Measurements from ENCODE around the gene MTRF1. TPM values are rescaled to one million over a fixed set of nuclear protein-coding genes. Genes with fewer than 3 reads are reported as not detected.

MTRF1 gene
- total RNA-seq, 3 donors from 2014 or later = 13.4 to 15.5 (median 14.6) TPM

DNA sequence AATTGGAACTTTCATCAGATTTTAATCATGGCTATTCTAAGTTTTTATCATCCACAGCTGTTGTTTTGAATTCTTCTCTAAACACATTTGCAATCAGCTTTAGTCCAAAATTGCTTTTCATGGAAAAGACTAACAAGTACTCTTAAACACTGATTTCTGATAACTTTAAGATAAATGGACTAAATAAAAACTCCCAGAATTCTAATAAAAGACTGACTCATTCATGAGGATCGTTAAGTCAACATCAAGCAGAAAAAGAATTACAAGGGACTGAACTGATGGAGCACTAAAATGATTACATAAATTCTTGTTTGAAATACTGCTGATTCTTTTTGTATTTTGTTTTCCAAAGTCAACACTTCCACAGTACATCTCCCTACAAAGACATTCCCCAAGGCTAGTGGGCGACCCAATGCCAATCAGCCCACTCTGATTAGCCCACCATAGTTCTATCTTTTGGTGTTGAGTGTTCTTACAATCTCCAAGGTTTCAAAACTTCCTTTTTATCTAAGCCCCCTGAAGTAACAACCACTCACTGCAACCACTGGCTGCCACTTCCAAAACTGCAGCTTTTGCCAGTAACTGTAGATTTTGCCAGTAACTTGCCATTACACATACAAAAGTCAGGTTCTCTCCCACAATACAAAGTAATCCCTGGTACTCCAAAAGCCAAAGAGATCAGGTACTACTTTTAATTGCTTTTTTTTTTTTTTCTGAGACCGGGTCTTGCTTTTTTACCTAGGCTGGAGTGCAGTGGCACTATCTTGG is 33.7 kb upstream of the MTRF1 start:
- TF ChIP-seq CTCF (IDR thresholded peaks at IDR 0.05) = no peak
- H3K4me3 ChIP-seq = peak overlapping the region; percentile 4
- no peak for ATAC-seq
- no peaks in the 10 kb centered on the region for H3K36me3 ChIP-seq (ENCODE audit: low read depth)
- no peaks in the 10 kb centered on the region for H3K4me1 ChIP-seq (ENCODE audit: low read depth)
- DNase-seq = no peak
- intact Hi-C loops (cut with DNase I, micrococcal nuclease) = no loop called here
- H3K9me3 ChIP-seq = peaks cover 4% of the 10 kb centered on the region

- no peak overlapping the region for H3K4me3 ChIP-seq
- H3K36me3 ChIP-seq (ENCODE audit: low read depth) = no peaks in the 10 kb centered on the region
- intact Hi-C loops (cut with DNase I, micrococcal nuclease) = loop anchor here in 1 of 2 donors (2.0 kb wide), 1 partner anchor 29 kb away; no protein-coding TSS in a partner anchor
- no peak for ATAC-seq
- no peak for TF ChIP-seq CTCF (IDR thresholded peaks at IDR 0.05)
- no peak for DNase-seq
- H3K9me3 ChIP-seq = peaks cover 4% of the 10 kb centered on the region
- no peaks in the 10 kb centered on the region for H3K4me1 ChIP-seq (ENCODE audit: low read depth)
Observed at GRCh38 chr13:41295973-41296372, 32.6 kb upstream of the MTRF1 start.

GRCh38 chr13:41294914-41295313 is 31.5 kb upstream of the MTRF1 start:
- H3K36me3 ChIP-seq (ENCODE audit: low read depth) = no peaks in the 10 kb centered on the region
- intact Hi-C loops (cut with DNase I, micrococcal nuclease) = loop anchor here in 1 of 2 donors (2.0 kb wide), 1 partner anchor 28 kb away; no protein-coding TSS in a partner anchor
- H3K4me3 ChIP-seq = no peak overlapping the region
- TF ChIP-seq CTCF (IDR thresholded peaks at IDR 0.05) = no peak
- no peak for ATAC-seq
- no peak for DNase-seq
- H3K9me3 ChIP-seq = peaks cover 4% of the 10 kb centered on the region
- no peaks in the 10 kb centered on the region for H3K4me1 ChIP-seq (ENCODE audit: low read depth)

- no peak for DNase-seq
- ATAC-seq = no peak
- intact Hi-C loops (cut with DNase I, micrococcal nuclease) = no loop called here
Observed at GRCh38 chr13:41293272-41293671, 29.9 kb upstream of the MTRF1 start.

DNA sequence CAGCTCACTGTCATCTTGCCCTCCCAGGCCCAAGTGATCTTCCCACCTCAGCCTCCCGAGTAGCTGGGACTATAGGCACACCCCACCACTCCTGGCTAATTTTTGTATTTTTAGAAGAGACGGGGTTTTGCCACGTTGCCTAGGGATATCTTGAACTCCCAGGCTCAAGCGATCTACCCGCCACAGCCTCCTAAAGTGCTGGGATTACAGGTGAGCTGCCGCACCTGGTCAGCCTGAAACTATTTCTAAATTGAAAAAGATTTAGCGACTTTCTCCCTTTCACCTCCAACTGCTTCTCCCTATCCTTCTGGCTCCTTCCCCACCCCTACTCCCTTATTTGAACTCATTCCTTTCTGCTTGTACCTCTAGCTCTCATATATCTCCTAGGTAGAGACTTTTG is 27.9 kb upstream of the MTRF1 start:
- DNase-seq (no peak), ATAC-seq (no peak)
- intact Hi-C loops (cut with DNase I, micrococcal nuclease) = no loop called here
- peaks cover 4% of the 10 kb centered on the region for H3K9me3 ChIP-seq
- no peak for TF ChIP-seq CTCF (IDR thresholded peaks at IDR 0.05)
- H3K36me3 ChIP-seq (ENCODE audit: low read depth) = no peaks in the 10 kb centered on the region
- H3K4me1 ChIP-seq (ENCODE audit: low read depth) = no peaks in the 10 kb centered on the region
- no peak overlapping the region for H3K4me3 ChIP-seq

More at GRCh38 chr13:41293272-41293671, 29.9 kb upstream of the MTRF1 start:
- no peak for TF ChIP-seq CTCF (IDR thresholded peaks at IDR 0.05)
- H3K4me3 ChIP-seq = no peak overlapping the region
- H3K9me3 ChIP-seq = peaks cover 4% of the 10 kb centered on the region
- no peaks in the 10 kb centered on the region for H3K36me3 ChIP-seq (ENCODE audit: low read depth)
- H3K4me1 ChIP-seq (ENCODE audit: low read depth) = no peaks in the 10 kb centered on the region

Data from mucosa of descending colon (tissue), 3 donors.